Activated effector memory CD4-positive, alpha-beta T cell treated with anti-CD3 and anti-CD28 coated beads, Interleukin-2, amount 50 U/mL, for 16 hours (primary cell): Measurements from ENCODE around the gene CAPN15.

Experiments
- DNase-seq: peaks from one replicate; pipeline ENCODE4 v3.0.0-alpha.2; 2020

Gene CAPN15

GRCh38 chr16:548586-548985 lies 21.1 kb downstream of the CAPN15 start:
- DNase-seq: no peak

- no peak for DNase-seq
Observed at GRCh38 chr16:549544-550263, 22.2 kb downstream of the CAPN15 start.

GRCh38 chr16:551210-551609 lies 23.7 kb downstream of the CAPN15 start:
- DNase-seq: no peak

GRCh38 chr16:552171-552570 lies 24.7 kb downstream of the CAPN15 start:
- DNase-seq: no peak

- no peak for DNase-seq
Observed at GRCh38 chr16:553601-554296, 26.2 kb downstream of the CAPN15 start.

GRCh38 chr16:554297-554621 lies 26.7 kb downstream of the CAPN15 start:
- no peak for DNase-seq

GRCh38 chr16:554640-555365 lies 27.3 kb downstream of the CAPN15 start:
- DNase-seq: no peak

- no peak for DNase-seq
Observed at GRCh38 chr16:555528-556473, 28.3 kb downstream of the CAPN15 start.

GRCh38 chr16:556474-557173 lies 29.1 kb downstream of the CAPN15 start:
- no peak for DNase-seq

- no peak for DNase-seq
Observed at GRCh38 chr16:557463-558297, 30.2 kb downstream of the CAPN15 start.

GRCh38 chr16:558298-559020 lies 30.9 kb downstream of the CAPN15 start:
- DNase-seq: no peak

- no peak for DNase-seq
Observed at GRCh38 chr16:559021-559380, 31.5 kb downstream of the CAPN15 start.

GRCh38 chr16:559411-560203 lies 32.1 kb downstream of the CAPN15 start:
- DNase-seq: no peak

- DNase-seq: no peak
Observed at GRCh38 chr16:560204-560700, 32.7 kb downstream of the CAPN15 start, which contains the start of gene PRR35. Gene PRR35, plus strand, starts transcription at chr16:560394. Its CDS starts 2,901 bp downstream, at chr16:563295.

GRCh38 chr16:560701-561412 lies 33.3 kb downstream of the CAPN15 start:
- DNase-seq: no peak

- DNase-seq: no peak
Observed at GRCh38 chr16:561413-561794, 33.9 kb downstream of the CAPN15 start.

GRCh38 chr16:561957-562938 lies 34.7 kb downstream of the CAPN15 start:
- no peak for DNase-seq
